Stimulated activated CD8-positive, alpha-beta memory T cell treated with anti-CD3 and anti-CD28 coated beads, Interleukin-2, amount 100 ng/mL, for 48 hours (primary cell): ENCODE results near the gene CDC14A.
"Not testable (repeated sequence)": the region's sequence is repeated elsewhere in the genome, so short reads cannot be mapped to it uniquely, and the experiment has no call there.

ENCODE experiments used
- DNase-seq, 2 donors: peaks; one replicate each; pipeline ENCODE4 v3.0.0-alpha.2; 2020; ENCODE audit warnings: low read depth in 2 of 2

CDC14A gene

DNA sequence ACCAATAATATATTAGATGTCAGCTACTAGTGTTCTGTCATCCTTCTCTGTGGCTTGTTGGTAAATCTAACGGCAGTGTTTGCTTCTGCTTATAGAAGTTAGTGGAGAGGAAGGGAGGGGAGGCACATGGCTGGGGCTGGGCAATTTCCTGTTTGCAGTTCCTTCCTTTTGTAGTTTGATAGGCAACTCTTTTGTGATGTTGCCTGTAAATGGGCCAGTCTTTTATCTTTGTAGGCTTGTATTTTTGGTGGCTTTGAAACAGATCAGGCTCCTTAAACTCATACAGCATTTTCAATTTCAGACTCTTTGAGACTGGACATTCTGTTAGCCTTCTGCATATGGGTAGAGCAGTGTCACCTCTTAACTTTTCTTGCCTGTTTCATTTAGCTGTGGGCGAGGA lies 48.1 kb downstream of the CDC14A start:
- DNase-seq: peak in 1 of 2 donors; percentile 21

DNA sequence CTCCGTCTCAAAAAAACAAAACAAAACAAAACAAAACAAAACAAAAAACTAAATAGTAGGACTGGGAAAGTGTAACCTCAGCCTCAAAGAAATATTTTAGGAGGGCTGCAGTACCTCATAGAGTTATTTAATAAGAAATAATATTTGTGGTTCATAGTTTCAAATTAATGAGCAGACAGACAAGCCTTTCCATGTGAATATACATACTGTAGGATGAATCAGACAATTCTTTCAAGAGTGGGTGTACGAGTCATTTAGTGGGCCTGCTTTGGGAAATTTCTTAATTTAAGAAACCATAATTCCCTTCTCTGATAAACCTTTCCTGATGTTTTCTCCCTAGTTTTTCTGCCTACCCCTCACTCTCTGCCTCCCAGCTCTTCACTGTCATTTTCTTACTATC lies 52.5 kb downstream of the CDC14A start:
- no peak for DNase-seq

DNA sequence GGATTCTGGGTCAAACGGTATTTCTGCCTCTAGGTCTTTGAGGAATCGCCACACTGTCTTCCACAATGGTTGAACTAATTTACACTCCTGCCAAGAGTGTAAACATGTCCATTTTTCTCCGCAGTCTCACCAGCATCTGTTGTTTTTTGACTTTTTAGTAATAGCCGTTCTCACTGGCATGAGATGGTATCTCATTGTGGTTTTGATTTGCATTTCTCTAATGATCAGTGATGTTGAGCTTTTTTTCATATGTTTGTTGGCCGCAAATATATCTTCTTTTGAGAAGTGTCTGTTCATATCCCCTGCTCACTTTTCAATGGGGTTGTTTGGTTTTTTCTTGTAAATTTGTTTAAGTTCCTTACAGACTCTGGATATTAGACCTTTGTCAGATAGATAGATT lies 53.6 kb downstream of the CDC14A start:
- not testable (repeated sequence) for DNase-seq

DNA sequence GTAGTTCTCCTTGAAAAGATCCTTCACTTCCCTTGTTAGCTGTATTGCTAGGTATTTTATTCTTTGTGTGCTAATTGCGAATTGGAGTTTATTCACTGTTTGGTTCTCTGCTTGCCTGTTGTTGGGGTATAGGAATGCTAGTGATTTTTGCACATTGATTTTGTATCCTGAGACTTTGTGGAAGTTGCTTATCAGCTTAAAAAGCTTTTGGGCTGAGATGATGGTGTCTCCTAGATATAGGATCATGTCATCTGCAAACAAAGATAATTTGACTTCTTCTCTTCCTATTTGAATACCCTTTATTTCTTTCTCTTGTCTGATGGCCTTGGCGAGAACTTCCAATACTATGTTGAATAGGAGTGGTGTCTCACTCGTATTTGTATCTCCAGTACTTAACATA lies 55.1 kb downstream of the CDC14A start:
- not testable (repeated sequence) for DNase-seq

DNA sequence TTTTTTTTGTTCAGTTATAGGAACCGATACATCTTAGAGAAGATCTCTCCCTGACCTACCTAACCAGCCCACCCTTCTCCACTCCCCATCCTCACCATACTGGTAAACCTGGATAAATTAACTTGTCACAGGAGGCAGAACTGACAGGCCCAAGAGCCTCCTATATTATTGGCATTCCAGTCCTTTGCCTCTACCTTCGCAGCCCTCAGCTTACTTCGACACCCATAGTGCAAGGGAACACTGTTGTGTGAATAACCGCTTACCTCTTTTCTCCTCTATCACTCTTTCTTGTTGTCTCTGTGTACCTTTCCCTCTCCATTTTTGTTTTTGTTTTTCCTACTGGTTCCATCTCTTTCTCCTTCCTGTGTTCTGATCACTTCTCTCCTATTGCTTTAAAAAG lies 58.7 kb downstream of the CDC14A start:
- DNase-seq: no peak

DNA sequence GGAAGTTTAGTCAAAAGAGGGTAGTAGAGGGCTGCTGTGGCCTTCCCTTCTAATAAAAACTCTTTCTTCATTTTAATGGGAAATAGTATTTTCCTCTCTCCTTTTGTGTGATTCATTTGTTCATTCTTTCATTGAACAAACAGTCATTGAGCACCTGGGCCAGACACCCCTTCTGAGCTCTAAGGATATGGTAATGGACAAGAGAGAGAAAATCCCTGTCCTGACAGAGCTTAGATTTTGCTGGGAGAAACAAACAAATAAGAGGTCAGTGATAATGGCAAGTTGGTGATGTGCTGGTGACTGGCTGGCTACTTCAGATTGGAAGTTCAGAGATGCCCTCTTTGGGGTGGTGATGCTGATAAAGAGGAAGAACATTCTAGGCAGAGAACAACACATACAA lies 59.3 kb downstream of the CDC14A start:
- no peak for DNase-seq

DNA sequence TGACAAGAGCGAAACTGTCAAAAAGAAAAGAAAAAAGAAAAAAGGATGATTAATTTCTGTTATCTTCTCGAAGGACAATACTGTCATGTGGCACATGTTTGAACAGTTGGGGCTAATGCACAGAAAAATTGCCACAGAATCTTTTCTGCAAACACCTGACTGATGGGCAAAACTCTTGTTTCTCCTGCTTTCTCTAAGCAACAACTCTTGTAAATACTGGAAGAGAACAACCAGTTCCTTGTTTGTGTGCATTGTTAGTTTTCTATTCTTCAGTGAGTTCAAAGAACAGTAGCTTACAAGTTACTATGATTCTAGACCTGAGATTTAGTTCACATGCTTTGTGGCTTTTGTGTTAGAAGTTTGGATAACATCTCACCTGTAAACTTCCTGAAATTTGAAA lies 60.7 kb downstream of the CDC14A start:
- no peak for DNase-seq

DNA sequence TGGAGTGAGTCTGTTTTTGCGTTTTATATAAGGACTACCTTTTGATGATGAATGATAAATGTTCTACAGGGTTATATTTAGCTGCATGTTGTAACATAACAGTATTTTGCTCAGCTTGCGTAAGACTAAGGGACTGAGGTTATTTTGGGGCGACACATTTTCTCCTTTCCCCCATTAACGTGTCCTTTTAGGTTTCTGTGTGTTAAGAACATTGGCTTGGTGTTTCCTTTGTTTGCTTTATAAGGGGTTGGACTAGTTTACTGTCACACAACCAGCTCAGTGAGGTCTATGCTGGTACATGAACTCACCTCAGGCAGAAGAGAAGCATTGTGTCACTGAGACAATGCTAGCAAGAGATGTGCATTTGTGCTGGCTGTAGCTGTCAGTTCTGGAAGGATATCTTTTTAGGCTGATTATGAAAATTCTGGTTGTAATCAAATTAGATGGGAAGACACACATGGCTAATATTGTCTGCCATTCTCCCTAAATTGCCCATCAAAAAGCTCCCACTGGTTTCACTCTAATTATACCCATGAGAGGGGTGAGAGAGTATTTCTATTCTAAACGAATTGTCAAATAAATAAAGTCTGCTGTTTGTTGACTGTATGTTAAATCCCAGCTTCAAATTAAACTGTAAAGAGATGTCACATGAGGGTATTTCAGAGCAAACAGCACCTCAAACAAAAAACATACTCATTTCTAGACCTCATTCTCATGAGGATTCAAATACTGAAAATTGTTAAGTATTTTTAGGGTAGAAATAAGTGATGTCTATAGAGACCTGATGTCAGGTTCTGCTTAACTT lies 62.6 kb downstream of the CDC14A start:
- DNase-seq: no peak

DNA sequence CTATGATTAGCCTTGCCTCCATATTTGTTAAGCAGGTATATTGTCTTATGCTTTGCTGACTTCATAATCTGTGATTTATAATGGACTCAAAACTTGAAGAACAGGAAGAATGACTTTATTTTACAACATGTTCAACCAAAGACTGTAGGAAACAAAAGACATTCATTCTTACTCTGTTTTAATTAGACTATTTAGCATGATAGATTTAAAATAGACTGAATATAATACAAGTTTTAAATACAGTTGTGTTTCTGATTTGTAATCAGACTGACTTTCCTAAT lies 63.1 kb downstream of the CDC14A start:
- DNase-seq: no peak

DNA sequence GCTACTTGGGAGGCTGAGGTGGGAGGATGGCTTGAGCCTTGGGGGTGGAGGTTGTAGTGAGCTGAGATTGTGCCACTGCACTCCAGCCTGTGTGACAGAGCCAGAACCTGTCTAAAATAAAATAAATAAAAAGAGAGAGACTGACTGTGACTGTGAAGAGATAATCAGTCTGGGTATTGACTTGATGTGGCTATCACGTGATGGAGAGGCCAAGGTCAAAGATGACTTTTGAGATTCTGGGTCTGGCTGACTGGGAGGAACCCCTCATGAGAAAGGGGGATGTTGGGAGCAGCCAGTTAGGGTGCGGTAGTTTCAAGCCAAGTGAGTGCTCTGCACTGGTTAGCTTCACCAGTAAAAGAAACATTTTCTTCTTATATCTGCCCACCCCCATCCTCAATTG lies 66.8 kb downstream of the CDC14A start:
- no peak for DNase-seq

DNA sequence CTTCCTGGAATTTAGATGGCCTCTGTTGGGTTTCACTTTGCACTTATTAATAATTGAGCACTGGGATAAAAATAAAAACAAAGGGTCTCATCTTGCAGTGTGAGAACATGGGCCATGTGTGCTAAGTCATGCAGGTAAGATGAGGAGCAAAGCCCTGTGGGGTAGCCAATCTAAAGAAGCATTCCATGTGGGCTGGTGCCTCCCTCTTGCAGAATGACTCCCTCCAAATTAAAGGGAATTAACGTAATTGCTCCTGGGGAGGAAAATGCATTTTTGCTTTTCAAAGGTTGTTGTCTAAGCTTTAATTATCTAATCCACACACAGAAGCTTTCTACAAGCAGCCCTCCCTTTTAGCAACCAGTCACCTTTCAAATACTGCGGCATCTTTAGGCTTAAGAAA lies 69.8 kb downstream of the CDC14A start:
- DNase-seq: no peak

DNA sequence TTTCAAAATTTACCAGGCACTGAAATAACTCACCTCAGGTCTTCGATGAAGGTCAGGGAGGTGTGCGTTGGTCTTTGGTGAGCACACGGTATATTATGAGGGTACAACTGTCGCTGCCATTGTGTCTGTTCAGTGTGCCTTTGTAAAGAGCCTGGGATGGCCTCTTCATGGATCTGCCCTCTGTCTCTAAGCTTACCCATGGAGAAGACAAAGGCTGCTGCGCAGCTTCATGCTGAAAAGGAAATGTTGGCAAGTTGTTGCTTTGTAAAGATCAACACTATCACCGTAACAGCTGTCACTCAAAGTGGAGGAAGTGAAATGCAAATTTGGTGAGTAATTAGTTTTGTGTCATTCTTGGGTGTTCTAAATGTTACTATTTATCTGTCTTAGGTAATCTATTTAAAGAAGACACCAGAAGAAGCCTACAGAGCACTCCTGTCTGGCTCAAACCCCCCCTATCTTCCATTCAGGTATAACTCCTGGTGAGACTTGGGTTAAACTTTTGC lies 71.6 kb downstream of the CDC14A start:
- DNase-seq: no peak

DNA sequence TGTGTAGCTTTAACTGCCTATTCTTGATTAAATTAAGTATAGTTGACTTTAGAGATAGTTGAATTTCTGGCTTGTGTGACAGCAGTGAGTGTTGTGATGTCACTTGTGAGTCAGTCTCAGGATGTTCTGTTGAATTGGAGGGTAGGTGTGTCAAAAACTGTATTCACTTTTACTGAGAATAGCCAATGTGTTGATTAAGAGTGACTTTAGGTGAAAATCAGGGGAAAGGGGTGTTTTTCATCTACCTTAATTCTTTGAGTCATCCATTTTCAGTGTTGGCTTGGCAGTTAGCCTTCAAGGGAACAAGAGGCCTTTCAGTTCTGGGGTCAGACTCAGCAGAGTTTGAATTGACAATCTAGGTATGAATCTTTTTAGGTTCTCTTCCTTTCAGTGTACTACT lies 75.9 kb downstream of the CDC14A start:
- DNase-seq: no peak

DNA sequence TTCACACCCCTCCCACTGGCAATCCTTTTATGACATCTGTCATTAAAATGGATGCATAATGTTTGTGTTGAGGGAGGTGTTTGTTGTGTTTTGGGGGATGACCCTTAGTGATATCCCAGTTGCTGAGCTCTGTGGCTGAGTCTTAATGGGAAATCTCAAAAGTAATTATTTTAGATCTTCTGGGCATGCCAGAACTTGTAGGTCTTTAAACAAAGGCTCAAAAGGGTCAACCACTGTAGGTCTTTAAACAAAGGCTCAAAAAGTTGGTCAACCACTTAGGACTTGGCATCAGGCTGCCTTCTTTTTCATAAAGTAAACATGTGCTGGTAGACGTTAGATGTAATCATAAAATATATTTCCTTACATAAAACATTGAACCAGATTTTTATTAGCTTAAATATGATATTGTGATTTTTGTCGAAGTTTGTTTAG lies 78.0 kb downstream of the CDC14A start:
- no peak for DNase-seq

DNA sequence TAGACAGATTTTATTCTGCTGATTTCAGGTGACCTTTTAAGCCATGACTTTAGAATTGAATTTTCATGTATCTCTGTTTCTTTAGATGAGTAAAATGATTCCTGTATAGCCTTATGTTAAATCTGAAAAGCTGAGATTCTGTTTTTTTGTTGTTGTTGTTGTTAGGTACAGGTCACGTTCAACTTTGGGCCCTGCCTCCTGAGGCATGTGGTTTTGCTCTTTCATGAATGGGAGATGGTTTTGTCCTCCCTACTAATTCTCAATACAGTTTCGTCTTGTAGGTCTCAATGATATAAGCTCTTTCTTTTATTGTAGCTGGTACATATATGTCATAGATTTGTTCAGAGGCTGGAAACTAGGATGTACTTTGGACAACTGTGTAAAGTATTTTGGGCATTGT lies 79.6 kb downstream of the CDC14A start:
- DNase-seq: no peak

DNA sequence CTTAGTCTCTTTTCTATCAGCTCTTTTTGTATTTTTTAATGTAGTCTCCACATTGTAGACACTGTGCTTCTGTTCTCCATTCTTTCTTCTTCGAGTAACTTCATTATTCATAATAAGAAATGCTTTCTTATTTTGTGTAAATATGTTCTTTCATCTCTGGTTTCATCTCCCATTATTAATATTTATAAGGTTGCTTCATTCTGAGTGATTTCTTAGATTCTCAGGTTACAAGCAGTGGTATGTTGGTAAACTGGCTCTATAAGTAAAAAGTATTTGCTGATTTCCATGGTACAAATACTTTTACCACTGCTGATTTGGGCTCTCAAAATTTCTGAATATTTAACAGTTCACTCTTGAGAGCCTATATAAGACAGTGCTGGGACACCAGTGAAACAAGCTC lies 81.3 kb downstream of the CDC14A start:
- no peak for DNase-seq

DNA sequence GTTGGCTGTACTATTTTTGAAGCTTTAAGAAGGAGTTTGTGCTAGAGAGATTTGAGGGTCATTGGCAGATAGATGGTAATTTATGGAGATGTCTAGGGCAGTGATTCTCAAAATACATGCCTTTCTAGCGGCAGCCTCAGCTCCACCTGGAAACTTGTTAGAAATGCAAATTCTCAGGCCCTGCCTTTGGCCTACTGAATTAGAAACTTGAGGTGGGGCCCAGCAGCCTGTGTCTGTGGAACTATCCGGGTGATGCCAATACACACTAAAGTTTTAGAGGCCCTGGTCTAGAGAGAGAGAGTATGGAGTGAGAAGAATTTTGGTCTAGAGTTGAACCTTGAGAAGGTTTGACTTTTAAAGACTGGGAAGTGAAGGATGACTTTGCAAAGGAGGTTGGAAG lies 82.5 kb downstream of the CDC14A start:
- no peak for DNase-seq

DNA sequence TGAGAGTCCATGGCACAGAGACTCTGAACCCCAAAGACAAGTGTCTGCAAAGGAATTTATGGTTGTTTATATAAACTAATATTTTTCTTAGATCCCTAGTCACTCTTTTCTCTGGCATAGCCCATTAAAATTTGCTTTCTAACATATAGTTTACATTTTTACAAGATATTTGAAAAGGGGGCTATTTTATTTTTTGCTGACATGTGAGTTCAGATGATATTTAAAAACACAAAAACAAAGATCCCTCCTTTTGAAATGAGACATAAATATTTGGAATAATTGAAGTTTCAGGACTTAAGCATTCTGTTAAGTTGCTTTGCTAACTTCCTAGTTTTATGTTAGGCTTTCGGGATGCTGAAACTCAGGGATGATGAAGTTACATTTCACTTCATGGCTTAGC lies 86.1 kb downstream of the CDC14A start:
- no peak for DNase-seq

DNA sequence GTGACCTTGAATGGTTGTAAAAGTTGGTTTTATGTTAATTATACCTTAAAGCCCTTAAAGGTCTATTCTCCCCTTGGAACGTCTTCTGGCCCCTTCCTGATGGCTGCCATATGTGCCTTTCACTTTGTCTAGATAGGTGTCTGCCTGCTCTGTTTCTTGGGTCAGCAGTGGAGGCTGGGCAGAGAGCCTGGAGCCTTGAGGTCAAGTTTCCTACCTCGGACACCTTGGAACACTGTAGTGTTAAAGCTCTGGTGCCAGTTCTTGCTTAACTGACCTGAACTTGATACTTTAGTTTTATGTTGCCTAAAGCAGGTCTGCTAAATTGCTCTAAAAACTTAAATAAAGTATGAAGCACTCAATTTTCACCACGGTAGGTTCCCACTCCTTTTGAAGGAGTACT lies 86.5 kb downstream of the CDC14A start:
- no peak for DNase-seq

DNA sequence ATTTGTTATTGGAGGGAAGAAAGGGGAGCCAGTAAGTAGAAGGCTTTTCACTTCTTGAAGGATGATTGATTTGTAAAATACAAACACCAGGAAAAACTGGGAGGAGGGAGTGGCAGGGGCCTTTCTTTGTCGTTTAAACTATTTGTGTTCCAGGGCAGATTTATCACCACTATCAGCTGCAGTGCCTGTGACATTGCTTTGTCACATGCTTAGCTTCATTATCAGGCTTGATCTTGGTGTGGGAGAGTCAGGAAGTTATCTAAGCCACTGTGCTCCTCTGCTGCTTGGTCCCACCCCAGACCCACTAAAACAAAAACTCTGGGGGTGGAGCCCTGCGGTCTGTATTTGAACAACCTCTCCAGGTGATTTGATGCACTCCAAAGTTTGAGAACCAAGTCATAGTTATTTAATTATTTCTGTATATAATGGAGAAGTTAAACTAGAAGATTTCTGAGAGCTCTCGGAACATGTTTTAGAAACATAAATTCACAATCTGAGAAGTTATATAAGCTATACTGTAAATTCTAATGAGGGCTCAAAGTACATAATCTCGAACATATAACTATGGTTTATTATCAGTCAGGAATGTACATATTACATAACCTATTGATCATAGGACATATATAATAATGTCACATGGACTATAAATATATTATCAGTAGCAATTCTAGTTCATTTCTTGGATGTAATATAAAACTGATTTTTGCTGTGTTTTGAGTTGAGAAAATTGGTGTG lies 87.9 kb downstream of the CDC14A start:
- peak; percentile 23 to 65 for DNase-seq

DNA sequence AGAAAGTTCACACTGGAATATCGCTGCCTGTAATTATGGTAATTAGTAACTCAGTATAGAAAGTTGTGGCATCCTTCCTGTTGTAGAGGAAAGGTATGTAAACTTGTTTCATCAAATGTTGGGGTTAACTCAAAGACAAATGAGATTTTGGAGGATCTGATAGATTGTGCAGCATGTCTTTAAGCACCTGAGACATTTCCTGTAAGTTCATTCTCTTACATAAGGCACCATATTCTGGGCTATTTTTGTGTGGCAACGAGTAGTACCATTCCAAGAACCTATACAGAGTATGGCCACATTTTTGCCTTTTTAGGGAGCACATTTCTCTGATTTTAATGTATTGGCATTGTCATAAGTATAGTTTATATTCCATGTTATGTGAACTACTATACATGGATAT lies 88.8 kb downstream of the CDC14A start:
- no peak for DNase-seq

DNA sequence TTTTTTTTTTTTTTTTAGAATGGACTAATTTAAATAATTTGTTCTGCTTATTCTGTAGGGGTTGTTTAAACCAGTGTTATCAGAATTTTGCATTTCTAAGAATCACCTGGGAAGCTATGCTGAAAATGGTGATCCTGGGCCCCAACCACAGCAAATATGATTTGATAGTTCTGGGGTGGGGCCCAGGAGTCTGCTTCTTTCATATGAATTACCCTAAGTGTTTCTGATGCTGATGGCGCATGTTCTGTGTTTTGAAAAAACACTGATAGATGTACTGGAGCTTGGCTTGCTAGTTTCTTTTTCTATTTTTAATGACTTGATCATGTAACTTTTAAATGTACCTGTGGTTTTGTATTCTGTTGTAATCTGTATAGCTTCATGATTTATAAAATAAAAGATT lies 89.3 kb downstream of the CDC14A start:
- DNase-seq: no peak

DNA sequence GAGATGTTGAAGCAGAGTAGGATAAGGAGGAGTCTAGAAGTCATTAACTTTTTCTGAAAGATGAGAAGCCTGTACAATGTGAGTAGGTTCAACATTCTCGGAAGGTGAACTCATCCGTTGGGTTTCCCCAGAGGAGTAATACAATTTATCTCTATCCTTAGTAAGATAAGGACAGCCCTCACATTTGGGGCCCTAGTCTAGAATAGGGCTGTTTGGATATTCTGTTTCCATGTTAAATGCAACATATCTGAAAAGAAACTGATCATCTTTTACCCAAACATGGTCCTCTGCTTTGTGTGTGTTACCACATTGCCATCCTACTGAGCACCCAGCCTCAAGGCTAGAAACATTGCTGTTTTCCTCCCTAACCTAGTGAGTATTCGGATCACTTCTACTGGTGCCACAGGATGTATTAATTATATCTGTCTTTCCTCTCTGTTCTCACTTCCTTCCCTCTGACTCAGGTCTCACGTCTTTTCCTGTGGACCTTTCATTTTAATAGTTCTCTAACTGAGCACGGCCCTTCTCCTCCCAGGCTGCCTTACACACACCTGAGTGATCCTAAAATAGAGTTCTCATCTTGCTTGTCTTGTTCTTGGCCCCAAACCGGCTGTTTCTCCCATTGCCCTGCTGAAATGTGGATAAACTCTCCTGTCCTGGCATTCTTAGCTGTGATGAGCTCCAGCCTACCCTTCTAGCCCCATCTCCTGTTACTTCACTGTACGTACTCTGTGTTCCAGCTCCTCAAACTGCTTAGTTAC lies 91.7 kb downstream of the CDC14A start:
- DNase-seq: no peak
